Non-pigmented ciliary epithelial cell (primary cell): ENCODE data around the gene KCNJ3.
"Not testable (repeated sequence)": the region's sequence is repeated elsewhere in the genome, so short reads cannot be mapped to it uniquely, and the experiment has no call there.

Source experiments
- DNase-seq: peaks from one replicate; pipeline ENCODE4 v3.0.0-alpha.2; 2010; ENCODE audit warnings: low read depth

The KCNJ3 gene

GRCh38 chr2:154846842-154847241 lies 148.3 kb downstream of the KCNJ3 start:
- no peak for DNase-seq

GRCh38 chr2:154849482-154849881 lies 151.0 kb downstream of the KCNJ3 start:
- no peak for DNase-seq

- DNase-seq: no peak
Measured at GRCh38 chr2:154850532-154850931, 152.0 kb downstream of the KCNJ3 start.

DNA sequence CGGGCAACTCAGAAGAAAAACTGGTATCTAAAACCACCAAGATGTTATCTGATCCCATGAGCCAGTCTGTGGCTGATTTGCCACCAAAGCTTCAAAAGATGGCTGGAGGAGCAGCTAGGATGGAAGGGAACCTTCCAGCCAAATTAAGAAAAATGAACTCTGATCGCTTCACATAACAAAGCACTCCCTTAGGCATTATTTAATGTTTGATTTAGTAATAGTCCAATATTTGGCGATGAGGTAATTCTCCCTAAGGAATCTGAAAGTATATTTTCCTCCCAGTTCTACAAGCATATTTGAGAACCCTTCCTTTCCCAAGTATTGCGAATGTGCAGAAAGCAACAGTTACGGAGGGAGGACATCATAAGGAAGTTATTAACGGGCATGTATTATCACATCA lies 156.6 kb downstream of the KCNJ3 start:
- DNase-seq: no peak

DNA sequence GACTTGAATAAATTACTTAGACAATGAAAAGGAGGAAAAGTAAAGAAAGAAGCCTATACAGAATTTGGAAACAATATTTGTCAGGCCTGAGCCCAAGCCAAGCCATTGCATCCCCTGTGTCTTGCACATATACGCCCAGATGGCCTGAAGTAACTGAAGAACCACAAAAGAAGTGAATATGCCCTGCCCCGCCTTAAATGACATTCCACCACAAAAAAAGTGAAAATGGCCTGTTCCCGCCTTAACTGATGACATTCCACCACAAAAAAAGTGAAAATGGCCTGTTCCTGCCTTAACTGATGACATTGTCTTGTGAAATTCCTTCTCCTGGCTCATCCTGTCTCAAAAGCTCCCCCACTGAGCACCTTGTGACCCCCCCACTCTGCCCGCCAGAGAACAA lies 168.7 kb downstream of the KCNJ3 start:
- DNase-seq: not testable (repeated sequence)

DNA sequence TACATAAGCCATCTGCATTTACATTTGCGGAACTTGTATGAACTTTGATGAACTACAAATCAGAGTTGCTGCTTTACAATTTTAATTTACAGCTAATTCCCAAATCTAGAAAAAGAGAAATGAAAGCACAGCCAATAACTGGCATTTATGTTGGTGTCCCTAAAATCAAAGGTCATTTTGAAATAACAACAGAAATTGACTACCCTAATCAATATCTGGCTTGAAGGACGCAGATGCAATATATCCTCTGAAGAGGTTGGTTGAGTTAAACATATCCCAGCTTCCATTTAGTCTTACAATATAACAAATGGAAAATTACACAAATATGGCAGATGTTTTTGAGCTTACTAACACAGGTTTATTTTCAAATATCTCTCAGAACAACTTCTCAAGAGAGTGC lies 177.5 kb downstream of the KCNJ3 start:
- no peak for DNase-seq

- no peak for DNase-seq
Measured at GRCh38 chr2:154882725-154883124, 184.2 kb downstream of the KCNJ3 start.

DNA sequence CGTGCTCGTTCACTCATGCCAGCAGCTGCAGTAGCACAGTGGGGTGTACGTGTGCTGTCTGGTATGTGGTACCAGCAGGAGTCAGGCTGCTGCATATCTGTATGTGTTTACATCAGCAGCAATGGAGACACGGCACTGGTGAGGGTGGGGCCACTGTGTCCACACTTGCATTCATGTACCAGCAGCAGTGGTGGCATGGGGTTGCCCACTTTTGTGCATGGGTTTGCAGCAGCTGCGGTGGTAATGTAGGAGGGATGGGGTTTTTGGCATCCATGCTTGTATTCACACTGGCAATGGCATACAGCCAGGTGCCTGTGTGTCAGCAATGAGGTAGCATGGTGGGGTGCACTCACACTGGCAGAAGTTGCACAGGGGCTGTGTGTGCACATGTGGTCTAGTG lies 187.8 kb downstream of the KCNJ3 start:
- DNase-seq: no peak

DNA sequence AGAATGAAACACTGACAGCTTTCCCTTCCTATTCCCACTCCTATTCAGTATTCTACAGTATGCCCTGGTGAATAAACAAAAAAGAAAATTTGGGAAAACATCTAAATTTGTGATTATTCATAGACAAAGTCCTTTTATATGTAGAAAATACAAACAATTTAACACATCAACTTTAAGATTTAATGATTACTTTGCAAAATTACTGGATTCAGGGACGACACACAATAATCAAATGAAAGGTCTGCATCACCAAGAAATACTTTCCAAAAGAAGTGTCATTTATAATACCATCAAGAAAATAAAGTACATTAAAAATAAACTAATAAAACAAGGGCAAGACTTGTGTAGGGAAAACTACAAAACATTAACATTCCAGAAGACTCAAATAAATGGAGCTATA lies 199.8 kb downstream of the KCNJ3 start:
- no peak for DNase-seq

- no peak for DNase-seq
Measured at GRCh38 chr2:154901063-154901462, 202.6 kb downstream of the KCNJ3 start.
